GM12873 (cell line): ENCODE data around the gene HK3.

Experiments
- TF ChIP-seq, protein P1 (sequence below): IDR thresholded peaks from 2 replicates; pipeline ENCODE4 v1.5.1; 2012; ENCODE audit warnings: low read depth, mild to moderate bottlenecking, moderate library complexity, low read length, control low read depth; ENCODE audit not compliant: insufficient read depth; ENCODE audit errors: missing control alignments

Gene HK3

GRCh38 chr5:176869501-176870109, 29.5 kb downstream of the HK3 start:
- TF ChIP-seq, protein P1, sequence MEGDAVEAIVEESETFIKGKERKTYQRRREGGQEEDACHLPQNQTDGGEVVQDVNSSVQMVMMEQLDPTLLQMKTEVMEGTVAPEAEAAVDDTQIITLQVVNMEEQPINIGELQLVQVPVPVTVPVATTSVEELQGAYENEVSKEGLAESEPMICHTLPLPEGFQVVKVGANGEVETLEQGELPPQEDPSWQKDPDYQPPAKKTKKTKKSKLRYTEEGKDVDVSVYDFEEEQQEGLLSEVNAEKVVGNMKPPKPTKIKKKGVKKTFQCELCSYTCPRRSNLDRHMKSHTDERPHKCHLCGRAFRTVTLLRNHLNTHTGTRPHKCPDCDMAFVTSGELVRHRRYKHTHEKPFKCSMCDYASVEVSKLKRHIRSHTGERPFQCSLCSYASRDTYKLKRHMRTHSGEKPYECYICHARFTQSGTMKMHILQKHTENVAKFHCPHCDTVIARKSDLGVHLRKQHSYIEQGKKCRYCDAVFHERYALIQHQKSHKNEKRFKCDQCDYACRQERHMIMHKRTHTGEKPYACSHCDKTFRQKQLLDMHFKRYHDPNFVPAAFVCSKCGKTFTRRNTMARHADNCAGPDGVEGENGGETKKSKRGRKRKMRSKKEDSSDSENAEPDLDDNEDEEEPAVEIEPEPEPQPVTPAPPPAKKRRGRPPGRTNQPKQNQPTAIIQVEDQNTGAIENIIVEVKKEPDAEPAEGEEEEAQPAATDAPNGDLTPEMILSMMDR, result no peak

DNA sequence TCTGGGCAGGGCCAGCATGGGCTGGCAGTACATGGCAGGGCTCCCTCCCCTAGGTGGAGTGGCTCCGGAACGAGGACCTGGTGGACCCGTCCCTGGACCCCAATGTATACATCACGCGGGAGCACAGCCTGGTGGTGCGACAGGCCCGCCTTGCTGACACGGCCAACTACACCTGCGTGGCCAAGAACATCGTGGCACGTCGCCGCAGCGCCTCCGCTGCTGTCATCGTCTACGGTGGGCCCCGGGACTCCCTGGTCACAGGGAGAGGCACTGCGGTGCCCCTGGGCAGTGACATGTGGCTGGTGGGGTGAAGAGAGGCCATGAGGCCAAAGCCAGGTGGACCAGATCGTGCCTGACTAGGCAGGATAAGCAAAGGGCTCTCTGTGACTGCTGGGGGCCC, 30.4 kb downstream of the HK3 start:
- TF ChIP-seq, protein P1, result no peak

DNA sequence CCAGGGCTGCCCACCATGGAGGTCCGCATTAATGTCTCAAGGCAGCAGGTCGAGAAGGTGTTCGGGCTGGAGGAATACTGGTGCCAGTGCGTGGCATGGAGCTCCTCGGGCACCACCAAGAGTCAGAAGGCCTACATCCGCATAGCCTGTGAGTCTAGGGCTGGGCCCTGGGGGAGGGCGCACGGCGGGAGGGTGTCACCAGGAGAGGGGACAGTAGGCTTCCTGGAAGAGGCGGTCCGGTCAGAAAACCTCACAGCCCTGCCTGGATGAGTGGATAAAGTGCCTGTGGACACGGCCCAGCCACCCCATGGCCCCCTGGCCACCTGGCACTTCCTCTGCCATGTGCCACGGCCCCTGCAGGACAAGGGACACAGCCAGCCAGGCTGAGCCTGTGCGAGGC, 31.0 kb downstream of the HK3 start:
- TF ChIP-seq, protein P1, result no peak

DNA sequence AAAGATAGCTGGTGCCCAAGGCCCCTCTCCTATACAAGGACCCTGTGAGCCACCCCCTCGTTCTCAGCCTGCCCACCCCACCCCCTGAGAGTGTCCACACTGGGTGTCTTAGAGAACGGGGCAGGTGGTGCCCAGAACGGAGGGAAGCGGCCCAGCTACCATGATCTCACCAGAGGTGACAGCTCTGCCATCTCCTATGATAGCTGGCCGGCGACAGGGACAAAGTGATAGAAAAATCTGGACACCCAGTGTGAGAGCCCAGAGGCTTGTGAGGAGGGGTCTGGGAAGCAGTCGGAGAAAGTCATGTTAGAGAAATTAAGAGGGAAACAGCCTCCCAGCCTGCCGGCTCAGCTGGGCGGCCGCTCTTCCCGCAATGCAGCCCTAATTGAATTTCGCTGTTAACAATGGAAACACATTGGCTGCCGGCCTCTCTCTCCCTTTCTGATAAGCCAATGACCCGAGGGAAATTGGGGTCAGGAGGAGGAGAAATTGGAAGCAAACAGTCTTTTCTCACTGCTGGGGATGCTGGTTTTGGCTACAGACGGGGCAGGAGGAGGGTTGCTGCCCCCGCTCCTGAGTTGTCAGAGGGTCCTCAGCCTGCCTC, 32.3 kb downstream of the HK3 start:
- TF ChIP-seq, protein P1, result no peak

- TF ChIP-seq, protein P1, result no peak
Observed at GRCh38 chr5:176865964-176866363, 33.2 kb downstream of the HK3 start.

- TF ChIP-seq, protein P1, result no peak
Observed at GRCh38 chr5:176864755-176865154, 34.4 kb downstream of the HK3 start.

- TF ChIP-seq, protein P1, result no peak
Observed at GRCh38 chr5:176863765-176864098, 35.4 kb downstream of the HK3 start.
